ENCODE data around the gene YWHAE. TPM values are rescaled to one million over a fixed set of nuclear protein-coding genes. Genes with fewer than 3 reads are reported as not detected.

YWHAE gene
- total RNA-seq, 4 donors from 2014 or later = 553 to 1,135 (median 724) TPM

- Histone ChIP-seq H3K4me1 (peaks cover 18 to 47% of the 10 kb centered on the region in 2 donors), H3K27me3 (no peaks in the 10 kb centered on the region), H3K9me3 (no peaks in the 10 kb centered on the region), H3K27ac (peak overlapping the region; percentile 47 to 77 (median 62)), H3K36me3 (no peaks in the 10 kb centered on the region), H3K4me3 (replicated peaks in 1 of 3) (no peak overlapping the region)
- 22 to 34% methylated on average over 6 of the region's 6 CpGs for WGBS, 2 donors
- intact Hi-C loops (cut with DNase I) = no loop called here
- peak in 1 of 6 experiments; percentile 6 for TF ChIP-seq CTCF (IDR thresholded peaks at IDR 0.05)
- no peak for TF ChIP-seq POLR2A (IDR thresholded peaks at IDR 0.05)
- peak; percentile 97 for DNase-seq
Observed at GRCh38 chr17:1413281-1413791, 13.3 kb upstream of the YWHAE start.

- WGBS, 2 donors = 80 to 81% methylated on average over 26 to 27 of the region's 27 CpGs
- Histone ChIP-seq H3K9me3 (no peaks in the 10 kb centered on the region), H3K36me3 (no peaks in the 10 kb centered on the region), H3K27ac (peak overlapping the region; percentile 14 to 77 (median 37)), H3K4me1 (peaks cover 18 to 47% of the 10 kb centered on the region in 2 donors), H3K4me3 (replicated peaks in 1 of 3) (no peak overlapping the region), H3K27me3 (no peaks in the 10 kb centered on the region)
- TF ChIP-seq CTCF (IDR thresholded peaks at IDR 0.05) (no peak), POLR2A (IDR thresholded peaks at IDR 0.05) (no peak)
- DNase-seq = peak; percentile 25 to 32
- intact Hi-C loops (cut with DNase I) = no loop called here
Observed at GRCh38 chr17:1412185-1413110, 12.4 kb upstream of the YWHAE start.

- Histone ChIP-seq H3K36me3 (no peaks in the 10 kb centered on the region), H3K27ac (no peak overlapping the region), H3K27me3 (no peaks in the 10 kb centered on the region), H3K9me3 (no peaks in the 10 kb centered on the region), H3K4me1 (peaks cover 11 to 17% of the 10 kb centered on the region in 2 donors), H3K4me3 (replicated peaks in 1 of 3) (no peak overlapping the region)
- no peak for DNase-seq
- TF ChIP-seq POLR2A (IDR thresholded peaks at IDR 0.05) (no peak), CTCF (IDR thresholded peaks at IDR 0.05) (no peak)
- WGBS, 2 donors = 96% methylated on average over 4 of the region's 4 CpGs
- intact Hi-C loops (cut with DNase I) = no loop called here
Observed at GRCh38 chr17:1402262-1402586, 2.2 kb upstream of the YWHAE start.

- H3K4me3 ChIP-seq (replicated peaks in 1 of 3) = peak overlapping the region; percentile 66 to 95 (median 83)
- no peaks in the 10 kb centered on the region for H3K27me3 ChIP-seq
- WGBS, 2 donors = 1% methylated on average over 39 to 41 of the region's 41 CpGs
- DNase-seq = no peak
- intact Hi-C loops (cut with DNase I) = no loop called here
- H3K9me3 ChIP-seq = no peaks in the 10 kb centered on the region
- peak overlapping the region; percentile 96 to 99 (median 99) for H3K27ac ChIP-seq
- H3K4me1 ChIP-seq = peaks cover 33 to 41% of the 10 kb centered on the region in 2 donors
- TF ChIP-seq CTCF (IDR thresholded peaks at IDR 0.05) (no peak), POLR2A (IDR thresholded peaks at IDR 0.05) (no peak)
- H3K36me3 ChIP-seq = no peaks in the 10 kb centered on the region
Observed at GRCh38 chr17:1398931-1399678, 917 bp downstream of the YWHAE start.
